Thoracic aorta (tissue), 2 donors: Measurements from ENCODE around the gene CYS1. TPM values are rescaled to one million over a fixed set of nuclear protein-coding genes. Genes with fewer than 3 reads are reported as not detected.

Experiments used
- ATAC-seq: fragments of 150-250 bp; one replicate; pipeline ENCODE4 v1.8.0; 2017; ENCODE audit warnings: low read depth; ENCODE audit not compliant: insufficient number of reproducible peaks, low FRiP score
- DNase-seq: peaks from one replicate; pipeline ENCODE4 v3.0.0-alpha.2; 2020; ENCODE audit warnings: low spot score
- H3K27ac ChIP-seq, 2 donors: fragments of 200-600 bp; sonication (generic); 1 replicate in 1 of 2; 2 replicates in 1 of 2; pipeline ENCODE4 v1.5.1; 2016; ENCODE audit warnings: mild to moderate bottlenecking in 2 of 2, moderate library complexity in 2 of 2
- H3K27me3 ChIP-seq: fragments of 200-600 bp; sonication (generic); replicated peaks from 2 replicates; pipeline ENCODE4 v1.6.0; 2016; ENCODE audit warnings: mild to moderate bottlenecking; ENCODE audit not compliant: insufficient read depth
- H3K36me3 ChIP-seq: fragments of 200-600 bp; sonication (generic); one replicate; pipeline ENCODE4 v1.5.1; 2016
- H3K4me1 ChIP-seq, 2 donors: fragments of 200-600 bp; sonication (generic); 1 replicate in 1 of 2; 2 replicates in 1 of 2; pipeline versions ENCODE4 v1.5.1 to v1.6.0; 2016; ENCODE audit warnings: low read depth in 2 of 2, mild to moderate bottlenecking in 1 of 2; ENCODE audit not compliant: control insufficient read depth in 1 of 2
- H3K4me3 ChIP-seq: fragments of 200-600 bp; sonication (generic); 2 replicates; pipeline ENCODE4 v1.5.1; 2016; ENCODE audit warnings: mild to moderate bottlenecking
- H3K9me3 ChIP-seq: fragments of 200-600 bp; sonication (generic); 2 replicates; pipeline ENCODE4 v1.5.1; 2016
- CTCF ChIP-seq: fragments of 200-600 bp; sonication (generic); IDR thresholded peaks from one replicate; pipeline ENCODE4 v1.5.1; 2019; ENCODE audit warnings: antibody characterized with exemption
- total RNA-seq, 2 donors: library from RNA; depleted of rRNA; stranded (reverse); fragments of >200 nt; gene quantifications; one replicate each; pipeline versions ENCODE4 v1.1.0 to v1.2.3, GENCODE V29; 2016

The CYS1 gene
- total RNA-seq, 2 donors from 2014 or later, result 13.5 to 26.9 TPM

- H3K27ac ChIP-seq, result no peak overlapping the region
- no peaks in the 10 kb centered on the region for H3K27me3 ChIP-seq
- H3K4me3 ChIP-seq, result no peak overlapping the region
- peaks cover 0 to 9% of the 10 kb centered on the region in 2 donors for H3K4me1 ChIP-seq
- DNase-seq (no peak), ATAC-seq (no peak)
- TF ChIP-seq CTCF, result no peak
- no peaks in the 10 kb centered on the region for H3K36me3 ChIP-seq
- no peaks in the 10 kb centered on the region for H3K9me3 ChIP-seq
These were observed 9.0 kb downstream of the CYS1 start for GRCh38 chr2:10071176-10071575.

- Histone ChIP-seq H3K9me3 (no peaks in the 10 kb centered on the region), H3K27me3 (no peaks in the 10 kb centered on the region), H3K4me3 (no peak overlapping the region), H3K36me3 (peaks cover 4% of the 10 kb centered on the region), H3K4me1 (peaks cover 0 to 8% of the 10 kb centered on the region in 2 donors), H3K27ac (no peak overlapping the region)
- ATAC-seq (no peak), DNase-seq (no peak)
- TF ChIP-seq CTCF, result no peak
These were observed 12.3 kb downstream of the CYS1 start for GRCh38 chr2:10067881-10068280.

GRCh38 chr2:10067330-10067729 is 12.9 kb downstream of the CYS1 start:
- Histone ChIP-seq H3K9me3 (no peaks in the 10 kb centered on the region), H3K36me3 (peaks cover 4% of the 10 kb centered on the region), H3K27ac (no peak overlapping the region), H3K27me3 (no peaks in the 10 kb centered on the region), H3K4me1 (peaks cover 0 to 2% of the 10 kb centered on the region in 2 donors), H3K4me3 (no peak overlapping the region)
- no peak for DNase-seq
- ATAC-seq, result no peak
- TF ChIP-seq CTCF, result no peak

- no peak overlapping the region for H3K27ac ChIP-seq
- ATAC-seq, result no peak
- no peaks in the 10 kb centered on the region for H3K4me1 ChIP-seq
- no peak overlapping the region for H3K4me3 ChIP-seq
- no peaks in the 10 kb centered on the region for H3K27me3 ChIP-seq
- no peak for DNase-seq
- no peak for TF ChIP-seq CTCF
- H3K9me3 ChIP-seq, result no peaks in the 10 kb centered on the region
- peaks cover 4% of the 10 kb centered on the region for H3K36me3 ChIP-seq
These were observed 14.5 kb downstream of the CYS1 start for GRCh38 chr2:10065773-10066055.

- no peak for DNase-seq
- ATAC-seq, result no peak
- H3K27me3 ChIP-seq, result no peaks in the 10 kb centered on the region
These were observed 15.1 kb downstream of the CYS1 start for GRCh38 chr2:10064932-10065772.

More at GRCh38 chr2:10064932-10065772, 15.1 kb downstream of the CYS1 start:
- H3K4me1 ChIP-seq, result no peaks in the 10 kb centered on the region
- H3K36me3 ChIP-seq, result peaks cover 4% of the 10 kb centered on the region
- no peak overlapping the region for H3K4me3 ChIP-seq
- TF ChIP-seq CTCF, result no peak
- H3K27ac ChIP-seq, result no peak overlapping the region
- no peaks in the 10 kb centered on the region for H3K9me3 ChIP-seq
